WTC11 (cell line): ENCODE measurements around the gene CTIF. TPM values are rescaled to one million over a fixed set of nuclear protein-coding genes. Genes with fewer than 3 reads are reported as not detected.
A peak's percentile ranks its signal among the peaks of the same experiment; 100 is the strongest.

Source experiments
- ATAC-seq: fragments of 200-7000 bp; cut with Tn5 transposase; 2 replicates; pipeline ENCODE4 v1.10.0; 2021; ENCODE audit warnings: mild to moderate bottlenecking, moderate library complexity
- CTCF ChIA-PET: fragments of 300-600 bp; sonication (Branson Sonifier 250); formaldehyde crosslinking; loops from one replicate; lab custom pipeline; 2021; ENCODE audit warnings: antibody characterized with exemption; lab: Charles Lee
- POLR2A ChIA-PET: fragments of 350-600 bp; sonication (Branson Sonifier 250); formaldehyde crosslinking; loops from one replicate; lab custom pipeline; 2021; ENCODE audit warnings: antibody characterized with exemption; lab: Charles Lee
- DNase-seq: peaks from one replicate; pipeline ENCODE4 v3.0.0; 2021; ENCODE audit warnings: low spot score
- H3K27ac Mint-ChIP-seq: 2 replicates; pipeline ENCODE4 v1.8.0; 2021; ENCODE audit warnings: mixed read lengths
- H3K27me3 Mint-ChIP-seq: 2 replicates; pipeline ENCODE4 v1.8.0; 2021; ENCODE audit warnings: low read depth, mild to moderate bottlenecking, moderate library complexity, mixed read lengths
- H3K36me3 Mint-ChIP-seq: 2 replicates; pipeline ENCODE4 v1.8.0; 2021; ENCODE audit warnings: mixed read lengths
- H3K4me1 Mint-ChIP-seq: 2 replicates; pipeline ENCODE4 v1.8.0; 2022; ENCODE audit warnings: mixed read lengths
- H3K4me3 Mint-ChIP-seq: 2 replicates; pipeline ENCODE4 v1.8.0; 2021; ENCODE audit warnings: mild to moderate bottlenecking, moderate library complexity, mixed read lengths
- H3K9me3 Mint-ChIP-seq: 2 replicates; pipeline ENCODE4 v1.8.0; 2021; ENCODE audit warnings: mixed read lengths
- ATF2 ChIP-seq: sonication (generic); formaldehyde crosslinking; IDR thresholded peaks from 2 replicates; pipeline ENCODE4 v1.8.1; 2022; ENCODE audit warnings: low read depth, missing genetic modification reagents, borderline replicate concordance
- CDX4 ChIP-seq: fragments of 250-450 bp; sonication (Bioruptor Pico); IDR thresholded peaks from 2 replicates; pipeline ENCODE4 v1.9.0; 2021; ENCODE audit warnings: moderate library complexity, mild to moderate bottlenecking, inconsistent platforms, borderline replicate concordance
- CREB1 ChIP-seq: sonication (generic); formaldehyde crosslinking; IDR thresholded peaks from 2 replicates; pipeline ENCODE4 v1.8.0; 2023; ENCODE audit warnings: mild to moderate bottlenecking, missing genetic modification reagents
- E2F1 ChIP-seq: sonication (generic); formaldehyde crosslinking; IDR thresholded peaks from 2 replicates; pipeline ENCODE4 v1.8.0; 2022; ENCODE audit warnings: mild to moderate bottlenecking, missing genetic modification reagents
- ELF4 ChIP-seq: sonication (generic); formaldehyde crosslinking; IDR thresholded peaks from 2 replicates; pipeline ENCODE4 v1.8.1; 2022; ENCODE audit warnings: low read depth, mild to moderate bottlenecking, moderate library complexity, missing genetic modification reagents
- FOXJ3 ChIP-seq: sonication (generic); formaldehyde crosslinking; IDR thresholded peaks from 2 replicates; pipeline ENCODE4 v1.9.0; 2021; ENCODE audit warnings: missing genetic modification reagents, mild to moderate bottlenecking, borderline replicate concordance
- FOXK1 ChIP-seq: sonication (generic); formaldehyde crosslinking; IDR thresholded peaks from 2 replicates; pipeline ENCODE4 v1.8.0; 2022; ENCODE audit warnings: mild to moderate bottlenecking, moderate library complexity, missing genetic modification reagents
- GABPB1 ChIP-seq: sonication (generic); formaldehyde crosslinking; IDR thresholded peaks from 2 replicates; pipeline ENCODE4 v1.8.1; 2023; ENCODE audit warnings: mild to moderate bottlenecking, missing genetic modification reagents
- HMGA2 ChIP-seq: fragments of 250-450 bp; sonication (Bioruptor Pico); IDR thresholded peaks from 2 replicates; pipeline ENCODE4 v1.4.0; 2021; ENCODE audit warnings: mild to moderate bottlenecking, moderate library complexity
- NR1H2 ChIP-seq: sonication (generic); formaldehyde crosslinking; IDR thresholded peaks from 2 replicates; pipeline ENCODE4 v1.9.0; 2021; ENCODE audit warnings: mild to moderate bottlenecking, moderate library complexity, missing genetic modification reagents
- PRRX2 ChIP-seq: fragments of 250-450 bp; sonication (Bioruptor Pico); IDR thresholded peaks from 2 replicates; pipeline ENCODE4 v1.8.0; 2021; ENCODE audit warnings: mild to moderate bottlenecking
- SOX15 ChIP-seq: fragments of 250-450 bp; sonication (Bioruptor Pico); IDR thresholded peaks from 2 replicates; pipeline ENCODE4 v1.9.0; 2021; ENCODE audit warnings: mild to moderate bottlenecking
- TCF7 ChIP-seq: sonication (generic); formaldehyde crosslinking; IDR thresholded peaks from 2 replicates; pipeline ENCODE4 v1.8.0; 2022; ENCODE audit warnings: mild to moderate bottlenecking, low read depth, missing genetic modification reagents, moderate library complexity
- ZNF121 ChIP-seq: sonication (generic); formaldehyde crosslinking; IDR thresholded peaks from 2 replicates; pipeline ENCODE4 v1.8.0; 2023; ENCODE audit warnings: missing genetic modification reagents
- total RNA-seq: library from RNA; stranded (reverse); gene quantifications from 3 replicates; pipeline ENCODE4 v1.2.3, GENCODE V29; 2021
- TF ChIP-seq, protein P1 (sequence below): sonication (generic); formaldehyde crosslinking; IDR thresholded peaks from 2 replicates; pipeline ENCODE4 v1.8.1; 2023; ENCODE audit warnings: mild to moderate bottlenecking, moderate library complexity, missing genetic modification reagents
- TF ChIP-seq, protein P2 (sequence below): sonication (generic); formaldehyde crosslinking; IDR thresholded peaks from 2 replicates; pipeline ENCODE4 v1.8.1; 2022; ENCODE audit warnings: mild to moderate bottlenecking, moderate library complexity, missing genetic modification reagents

The CTIF gene
- total RNA-seq, 1 experiment from 2014 or later: 28.5 TPM

- no peak overlapping the region for H3K4me3 Mint-ChIP-seq
- H3K4me1 Mint-ChIP-seq: peaks cover 29% of the 10 kb centered on the region
- ATAC-seq: no peak
- ChIA-PET POLR2A (no interaction called here), CTCF (interaction anchor here (2.9 kb wide), 1 partner anchor 31 kb away, joined by 10 read pairs; no protein-coding TSS in a partner anchor)
- H3K9me3 Mint-ChIP-seq: peaks cover 13% of the 10 kb centered on the region
- H3K27ac Mint-ChIP-seq: no peak overlapping the region
- H3K27me3 Mint-ChIP-seq: no peaks in the 10 kb centered on the region
- no peak for DNase-seq
- peaks cover 14% of the 10 kb centered on the region for H3K36me3 Mint-ChIP-seq
- TF ChIP-seq NR1H2: no peak
- TF ChIP-seq SOX15 (CRISPR knock-in tag): no peak
- no peak for TF ChIP-seq CDX4 (CRISPR knock-in tag)
- TF ChIP-seq, protein P1, sequence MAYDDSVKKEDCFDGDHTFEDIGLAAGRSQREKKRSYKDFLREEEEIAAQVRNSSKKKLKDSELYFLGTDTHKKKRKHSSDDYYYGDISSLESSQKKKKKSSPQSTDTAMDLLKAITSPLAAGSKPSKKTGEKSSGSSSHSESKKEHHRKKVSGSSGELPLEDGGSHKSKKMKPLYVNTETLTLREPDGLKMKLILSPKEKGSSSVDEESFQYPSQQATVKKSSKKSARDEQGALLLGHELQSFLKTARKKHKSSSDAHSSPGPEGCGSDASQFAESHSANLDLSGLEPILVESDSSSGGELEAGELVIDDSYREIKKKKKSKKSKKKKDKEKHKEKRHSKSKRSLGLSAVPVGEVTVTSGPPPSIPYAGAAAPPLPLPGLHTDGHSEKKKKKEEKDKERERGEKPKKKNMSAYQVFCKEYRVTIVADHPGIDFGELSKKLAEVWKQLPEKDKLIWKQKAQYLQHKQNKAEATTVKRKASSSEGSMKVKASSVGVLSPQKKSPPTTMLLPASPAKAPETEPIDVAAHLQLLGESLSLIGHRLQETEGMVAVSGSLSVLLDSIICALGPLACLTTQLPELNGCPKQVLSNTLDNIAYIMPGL (CRISPR knock-in tag): no peak
- no peak for TF ChIP-seq CREB1 (CRISPR knock-in tag)
- no peak for TF ChIP-seq HMGA2 (CRISPR knock-in tag)
- TF ChIP-seq FOXJ3 (CRISPR knock-in tag): no peak
- TF ChIP-seq ATF2 (CRISPR knock-in tag): no peak
- no peak for TF ChIP-seq FOXK1
- TF ChIP-seq PRRX2 (CRISPR knock-in tag): no peak
Observed at GRCh38 chr18:48574667-48575300, 36.0 kb downstream of the CTIF start.

- H3K9me3 Mint-ChIP-seq: peaks cover 13% of the 10 kb centered on the region
- H3K27me3 Mint-ChIP-seq: no peaks in the 10 kb centered on the region
- H3K36me3 Mint-ChIP-seq: peaks cover 14% of the 10 kb centered on the region
- no peak for DNase-seq
- TF ChIP-seq ELF4: no peak
- no peak for TF ChIP-seq E2F1
- no peak for TF ChIP-seq TCF7 (CRISPR knock-in tag)
- TF ChIP-seq, protein P2, sequence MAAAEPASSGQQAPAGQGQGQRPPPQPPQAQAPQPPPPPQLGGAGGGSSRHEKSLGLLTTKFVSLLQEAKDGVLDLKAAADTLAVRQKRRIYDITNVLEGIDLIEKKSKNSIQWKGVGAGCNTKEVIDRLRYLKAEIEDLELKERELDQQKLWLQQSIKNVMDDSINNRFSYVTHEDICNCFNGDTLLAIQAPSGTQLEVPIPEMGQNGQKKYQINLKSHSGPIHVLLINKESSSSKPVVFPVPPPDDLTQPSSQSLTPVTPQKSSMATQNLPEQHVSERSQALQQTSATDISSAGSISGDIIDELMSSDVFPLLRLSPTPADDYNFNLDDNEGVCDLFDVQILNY (CRISPR knock-in tag): no peak
- H3K27ac Mint-ChIP-seq: no peak overlapping the region
- ChIA-PET CTCF (no interaction called here), POLR2A (no interaction called here)
- peaks cover 32% of the 10 kb centered on the region for H3K4me1 Mint-ChIP-seq
- H3K4me3 Mint-ChIP-seq: no peak overlapping the region
- no peak for ATAC-seq
Observed at GRCh38 chr18:48575301-48575657, 36.4 kb downstream of the CTIF start.

DNA sequence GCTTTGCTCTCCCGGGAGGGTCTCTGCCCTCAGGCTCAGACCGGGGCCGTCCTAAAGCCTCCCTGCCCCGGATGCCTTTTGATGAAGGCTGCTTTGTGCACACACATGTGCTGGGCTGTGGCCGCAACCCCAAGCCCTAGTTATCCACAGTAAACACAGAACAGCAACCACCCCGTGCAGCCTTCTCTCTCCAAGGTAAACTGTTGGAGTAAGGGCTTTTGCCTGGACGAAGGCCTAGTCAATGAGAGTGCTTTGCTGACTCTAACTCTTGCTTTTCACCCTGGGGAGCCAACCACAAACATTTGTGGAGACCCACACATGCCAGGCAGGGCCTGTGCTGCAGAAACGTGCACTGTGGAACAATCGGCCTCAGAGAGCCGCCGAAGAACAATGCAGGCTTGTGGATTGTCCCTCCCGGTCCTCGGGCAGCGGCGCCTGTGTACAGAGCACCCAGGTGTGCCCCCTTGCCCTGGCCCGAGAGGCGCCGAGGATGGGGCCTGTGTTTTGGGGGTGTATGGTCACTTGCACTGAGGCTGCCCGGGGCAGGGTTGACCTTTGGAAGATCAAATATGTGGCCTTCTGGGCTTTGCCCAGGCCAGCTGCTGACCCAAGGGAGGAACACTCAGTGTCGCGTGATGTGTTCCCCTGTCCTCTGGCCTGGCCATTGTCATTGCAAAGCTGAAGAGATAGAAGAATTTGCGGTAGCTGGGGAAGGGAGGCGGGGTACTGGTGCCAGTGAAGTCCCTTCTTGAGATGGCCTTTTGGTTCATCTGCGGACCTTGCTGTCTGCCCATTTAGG lies 37.0 kb downstream of the CTIF start:
- no peak for ATAC-seq
- CTCF ChIA-PET: no interaction called here
- peaks cover 14% of the 10 kb centered on the region for H3K36me3 Mint-ChIP-seq
- peak overlapping the region; percentile 9; the same call in 1 of the 2 replicates for H3K27ac Mint-ChIP-seq
- no peaks in the 10 kb centered on the region for H3K27me3 Mint-ChIP-seq
- DNase-seq: no peak
- no peak overlapping the region for H3K4me3 Mint-ChIP-seq
- H3K4me1 Mint-ChIP-seq: peaks cover 36% of the 10 kb centered on the region
- POLR2A ChIA-PET: no interaction called here
- peaks cover 13% of the 10 kb centered on the region for H3K9me3 Mint-ChIP-seq
- TF ChIP-seq GABPB1 (CRISPR knock-in tag) (0 out of 2 replicates have a peak, but pooled peaks have one; percentile 31), ZNF121 (CRISPR knock-in tag) (no peak)
